Measurements from ENCODE around the gene C10orf67. TPM values are rescaled to one million over a fixed set of nuclear protein-coding genes. Genes with fewer than 3 reads are reported as not detected.
A peak's percentile ranks its signal among the peaks of the same experiment; 100 is the strongest.

Gene C10orf67
- total RNA-seq, 2 experiments from 2014 or later, result 0.20 TPM; not detected in 1

- peaks cover 3% of the 10 kb centered on the region for H3K36me3 Mint-ChIP-seq
- peak within 1 kb of the TSS; percentile 9 for H3K27ac Mint-ChIP-seq
- DNase-seq, result no peak
- H3K9me3 Mint-ChIP-seq, result no peaks in the 10 kb centered on the region
- no peak within 1 kb of the TSS for H3K4me3 Mint-ChIP-seq
- H3K27me3 Mint-ChIP-seq, result peaks cover 77% of the 10 kb centered on the region
- POLR2A ChIA-PET, result no interaction called here
- no peak for ATAC-seq (ENCODE audit: low read depth)
- peaks cover 4% of the 10 kb centered on the region for H3K4me1 Mint-ChIP-seq
Measured at GRCh38 chr10:23191764-23192711, 152.6 kb downstream of the C10orf67 start, which contains the start of gene PTF1A. Gene PTF1A, plus strand, starts transcription at chr10:23192312. Its CDS starts 219 bp downstream, at chr10:23192531.

GRCh38 chr10:23190872-23191763, 153.5 kb downstream of the C10orf67 start:
- DNase-seq (no peak), ATAC-seq (ENCODE audit: low read depth) (no peak)
- Mint-ChIP-seq H3K4me3 (no peak overlapping the region), H3K27me3 (peaks cover 76% of the 10 kb centered on the region), H3K4me1 (peaks cover 4% of the 10 kb centered on the region), H3K36me3 (peaks cover 3% of the 10 kb centered on the region), H3K27ac (peak overlapping the region; percentile 9), H3K9me3 (no peaks in the 10 kb centered on the region)
- POLR2A ChIA-PET, result no interaction called here

- Mint-ChIP-seq H3K4me1 (peaks cover 2% of the 10 kb centered on the region), H3K9me3 (no peaks in the 10 kb centered on the region), H3K4me3 (no peak overlapping the region), H3K27ac (no peak overlapping the region), H3K36me3 (peaks cover 3% of the 10 kb centered on the region), H3K27me3 (peaks cover 59% of the 10 kb centered on the region)
- ATAC-seq (ENCODE audit: low read depth) (no peak), DNase-seq (no peak)
- POLR2A ChIA-PET, result no interaction called here
Measured at GRCh38 chr10:23189024-23189423, 155.6 kb downstream of the C10orf67 start.

- DNase-seq (no peak), ATAC-seq (ENCODE audit: low read depth) (no peak)
- Mint-ChIP-seq H3K36me3 (peaks cover 2% of the 10 kb centered on the region), H3K4me3 (no peak overlapping the region), H3K27ac (no peak overlapping the region), H3K4me1 (peaks cover 2% of the 10 kb centered on the region), H3K27me3 (peaks cover 54% of the 10 kb centered on the region), H3K9me3 (no peaks in the 10 kb centered on the region)
- POLR2A ChIA-PET, result no interaction called here
Measured at GRCh38 chr10:23187155-23187554, 157.4 kb downstream of the C10orf67 start.

GRCh38 chr10:23186697-23187096, 157.9 kb downstream of the C10orf67 start:
- POLR2A ChIA-PET, result no interaction called here
- H3K4me1 Mint-ChIP-seq, result peaks cover 2% of the 10 kb centered on the region
- H3K9me3 Mint-ChIP-seq, result no peaks in the 10 kb centered on the region
- DNase-seq, result no peak
- H3K36me3 Mint-ChIP-seq, result peaks cover 2% of the 10 kb centered on the region
- H3K4me3 Mint-ChIP-seq, result no peak overlapping the region
- peaks cover 56% of the 10 kb centered on the region for H3K27me3 Mint-ChIP-seq
- H3K27ac Mint-ChIP-seq, result no peak overlapping the region
- ATAC-seq (ENCODE audit: low read depth), result no peak

GRCh38 chr10:23186178-23186577, 158.4 kb downstream of the C10orf67 start:
- H3K27ac Mint-ChIP-seq, result no peak overlapping the region
- H3K9me3 Mint-ChIP-seq, result no peaks in the 10 kb centered on the region
- ATAC-seq (ENCODE audit: low read depth) (no peak), DNase-seq (no peak)
- POLR2A ChIA-PET, result no interaction called here
- peaks cover 2% of the 10 kb centered on the region for H3K4me1 Mint-ChIP-seq
- H3K4me3 Mint-ChIP-seq, result no peak overlapping the region
- peaks cover 2% of the 10 kb centered on the region for H3K36me3 Mint-ChIP-seq
- H3K27me3 Mint-ChIP-seq, result peaks cover 52% of the 10 kb centered on the region

GRCh38 chr10:23174977-23175512, 169.6 kb downstream of the C10orf67 start:
- POLR2A ChIA-PET, result interaction anchor here (0.6 kb wide), 1 partner anchor 19 kb away, joined by 3 read pairs; no protein-coding TSS in a partner anchor
- no peak for ATAC-seq (ENCODE audit: low read depth)
- no peak for DNase-seq
- H3K27me3 Mint-ChIP-seq, result peaks cover 63% of the 10 kb centered on the region
- peaks cover 5% of the 10 kb centered on the region for H3K4me1 Mint-ChIP-seq
- H3K4me3 Mint-ChIP-seq, result no peak overlapping the region
- H3K9me3 Mint-ChIP-seq, result no peaks in the 10 kb centered on the region
- no peak overlapping the region for H3K27ac Mint-ChIP-seq
- H3K36me3 Mint-ChIP-seq, result no peaks in the 10 kb centered on the region

- Mint-ChIP-seq H3K27ac (no peak overlapping the region), H3K36me3 (no peaks in the 10 kb centered on the region), H3K27me3 (peaks cover 68% of the 10 kb centered on the region), H3K4me1 (peaks cover 5% of the 10 kb centered on the region), H3K4me3 (no peak overlapping the region), H3K9me3 (no peaks in the 10 kb centered on the region)
- ATAC-seq (ENCODE audit: low read depth) (no peak), DNase-seq (no peak)
- POLR2A ChIA-PET, result no interaction called here
Measured at GRCh38 chr10:23174074-23174976, 170.3 kb downstream of the C10orf67 start.

- H3K4me3 Mint-ChIP-seq, result no peak overlapping the region
- DNase-seq (no peak), ATAC-seq (ENCODE audit: low read depth) (no peak)
- H3K27me3 Mint-ChIP-seq, result peaks cover 64% of the 10 kb centered on the region
- H3K4me1 Mint-ChIP-seq, result peaks cover 5% of the 10 kb centered on the region
- POLR2A ChIA-PET, result no interaction called here
- H3K27ac Mint-ChIP-seq, result no peak overlapping the region
- no peaks in the 10 kb centered on the region for H3K36me3 Mint-ChIP-seq
- H3K9me3 Mint-ChIP-seq, result no peaks in the 10 kb centered on the region
Measured at GRCh38 chr10:23173214-23174073, 171.2 kb downstream of the C10orf67 start.

- H3K27ac Mint-ChIP-seq, result no peak overlapping the region
- ATAC-seq (ENCODE audit: low read depth) (no peak), DNase-seq (no peak)
- peaks cover 5% of the 10 kb centered on the region for H3K4me1 Mint-ChIP-seq
- peaks cover 61% of the 10 kb centered on the region for H3K27me3 Mint-ChIP-seq
- POLR2A ChIA-PET, result no interaction called here
- no peaks in the 10 kb centered on the region for H3K36me3 Mint-ChIP-seq
- no peaks in the 10 kb centered on the region for H3K9me3 Mint-ChIP-seq
- no peak overlapping the region for H3K4me3 Mint-ChIP-seq
Measured at GRCh38 chr10:23172429-23173213, 172.0 kb downstream of the C10orf67 start.

- no peak for ATAC-seq (ENCODE audit: low read depth)
Measured at GRCh38 chr10:23171232-23171876, 173.2 kb downstream of the C10orf67 start.

More at GRCh38 chr10:23171232-23171876, 173.2 kb downstream of the C10orf67 start:
- H3K9me3 Mint-ChIP-seq, result no peaks in the 10 kb centered on the region
- no peak for DNase-seq
- no peak overlapping the region for H3K27ac Mint-ChIP-seq
- H3K27me3 Mint-ChIP-seq, result peaks cover 63% of the 10 kb centered on the region
- H3K36me3 Mint-ChIP-seq, result no peaks in the 10 kb centered on the region
- POLR2A ChIA-PET, result no interaction called here
- H3K4me1 Mint-ChIP-seq, result peaks cover 5% of the 10 kb centered on the region
- no peak overlapping the region for H3K4me3 Mint-ChIP-seq
